Activated T-helper 1 cell treated with anti-CD3 and anti-CD28 coated beads, Interleukin-12 subunit alpha, Interleukin-12 subunit beta, Interleukin-2, Interleukin-4 antibody, amounts not matched to agents 30 ng/mL and 10 ng/mL and 1 ng/mL, durations not matched to agents 14 hours and 24 hours and 36 hours (primary cell): ENCODE results near the gene HIRA. TPM values are rescaled to one million over a fixed set of nuclear protein-coding genes. Genes with fewer than 3 reads are reported as not detected.

ENCODE experiments used
- DNase-seq: peaks from one replicate; pipeline ENCODE4 v3.0.0; 2021; ENCODE audit warnings: low spot score
- H3K27ac Mint-ChIP-seq: one replicate; pipeline ENCODE4 v1.8.0; 2021; ENCODE audit warnings: mild to moderate bottlenecking, mixed read lengths
- H3K27me3 Mint-ChIP-seq: one replicate; pipeline ENCODE4 v1.8.0; 2022; ENCODE audit warnings: mild to moderate bottlenecking, moderate library complexity, mixed read lengths; ENCODE audit not compliant: insufficient read depth
- H3K36me3 Mint-ChIP-seq: one replicate; pipeline ENCODE4 v1.8.0; 2021; ENCODE audit warnings: low read depth, mixed read lengths
- H3K4me1 Mint-ChIP-seq: one replicate; pipeline ENCODE4 v1.8.0; 2021; ENCODE audit warnings: low read depth, mixed read lengths
- H3K4me3 Mint-ChIP-seq: one replicate; pipeline ENCODE4 v1.8.0; 2021; ENCODE audit warnings: mild to moderate bottlenecking, moderate library complexity, mixed read lengths
- H3K9me3 Mint-ChIP-seq: one replicate; pipeline ENCODE4 v1.8.0; 2021; ENCODE audit warnings: mixed read lengths
- intact Hi-C: fragments of 100-400 bp; cut with micrococcal nuclease; formaldehyde crosslinking; loops from one replicate; pipeline ENCODE4 v1.15.1; 2024
- total RNA-seq: library from RNA; stranded (reverse); gene quantifications from 2 replicates; pipeline ENCODE4 v1.2.3, GENCODE V29; 2022

Gene HIRA
- total RNA-seq, 1 donor from 2014 or later = 46.0 TPM

DNA sequence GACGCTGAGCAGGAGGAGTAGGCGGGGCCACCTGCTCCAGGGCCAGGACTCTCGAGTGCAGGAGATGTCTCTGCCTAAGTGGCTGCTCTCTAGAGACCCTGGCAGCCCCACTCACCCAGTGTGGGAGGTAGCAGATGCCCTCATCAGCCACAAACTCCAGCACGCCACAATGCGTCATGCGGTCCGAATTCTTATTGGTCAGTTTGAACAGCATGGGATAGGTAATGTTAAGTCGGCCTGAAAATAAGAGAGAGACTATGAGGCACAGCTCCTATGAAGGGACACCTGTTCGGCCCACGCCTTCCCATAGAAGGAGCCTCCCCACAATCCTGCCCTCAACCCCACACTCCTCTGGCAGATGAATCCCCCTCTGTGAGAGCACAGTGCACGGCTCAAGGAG is 40.0 kb upstream of the HIRA start:
- intact Hi-C loops = no loop called here
- H3K36me3 Mint-ChIP-seq = peaks cover 52% of the 10 kb centered on the region
- H3K27ac Mint-ChIP-seq = no peak overlapping the region
- no peaks in the 10 kb centered on the region for H3K27me3 Mint-ChIP-seq
- H3K9me3 Mint-ChIP-seq = no peaks in the 10 kb centered on the region
- H3K4me1 Mint-ChIP-seq = peaks cover 12% of the 10 kb centered on the region
- no peak for DNase-seq
- no peak overlapping the region for H3K4me3 Mint-ChIP-seq

DNA sequence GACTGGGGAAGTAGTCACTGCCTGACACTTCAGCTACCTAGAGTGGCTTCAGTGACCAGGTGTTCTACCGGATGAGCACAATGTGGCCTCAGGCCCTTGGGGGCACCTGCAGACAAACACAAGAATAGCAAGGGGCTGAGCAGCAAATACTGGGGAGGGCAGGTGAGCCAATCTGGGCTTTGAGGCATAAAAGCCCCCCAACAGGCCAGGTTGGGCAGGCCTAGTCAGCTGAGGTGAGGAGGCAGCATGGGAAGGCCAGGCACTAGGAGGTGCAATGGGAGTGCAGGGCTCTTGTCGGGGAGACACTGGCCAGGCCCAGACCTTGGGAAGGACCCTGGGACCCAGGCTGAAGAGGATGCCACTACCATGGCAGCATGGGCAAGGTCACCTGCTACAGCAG is 38.5 kb upstream of the HIRA start:
- no peaks in the 10 kb centered on the region for H3K9me3 Mint-ChIP-seq
- H3K4me3 Mint-ChIP-seq = no peak overlapping the region
- H3K27ac Mint-ChIP-seq = no peak overlapping the region
- H3K27me3 Mint-ChIP-seq = no peaks in the 10 kb centered on the region
- H3K36me3 Mint-ChIP-seq = peaks cover 52% of the 10 kb centered on the region
- intact Hi-C loops = no loop called here
- H3K4me1 Mint-ChIP-seq = peaks cover 6% of the 10 kb centered on the region
- no peak for DNase-seq

DNA sequence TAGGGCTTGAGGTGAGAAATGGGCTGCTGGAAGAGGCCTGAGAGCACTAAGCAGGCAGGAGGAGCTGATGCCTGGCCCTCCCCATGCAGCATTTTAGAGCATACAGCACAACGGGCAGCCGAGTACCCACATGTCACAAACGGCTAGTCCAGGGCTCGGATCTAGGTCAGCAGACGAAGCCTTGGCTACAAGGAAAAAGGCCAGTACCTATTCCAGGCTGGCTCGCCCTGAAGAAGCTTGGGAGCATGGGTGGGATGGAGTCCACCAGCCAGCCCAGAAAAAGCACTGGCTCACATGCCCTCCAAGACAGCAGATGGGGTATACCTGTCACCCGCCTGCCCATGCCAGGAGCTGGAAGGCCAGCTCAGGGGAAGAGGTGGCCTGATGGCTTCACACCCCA is 37.9 kb upstream of the HIRA start:
- H3K27ac Mint-ChIP-seq = no peak overlapping the region
- H3K4me3 Mint-ChIP-seq = no peak overlapping the region
- intact Hi-C loops = no loop called here
- peaks cover 11% of the 10 kb centered on the region for H3K4me1 Mint-ChIP-seq
- no peak for DNase-seq
- no peaks in the 10 kb centered on the region for H3K27me3 Mint-ChIP-seq
- H3K36me3 Mint-ChIP-seq = peaks cover 57% of the 10 kb centered on the region
- no peaks in the 10 kb centered on the region for H3K9me3 Mint-ChIP-seq

DNA sequence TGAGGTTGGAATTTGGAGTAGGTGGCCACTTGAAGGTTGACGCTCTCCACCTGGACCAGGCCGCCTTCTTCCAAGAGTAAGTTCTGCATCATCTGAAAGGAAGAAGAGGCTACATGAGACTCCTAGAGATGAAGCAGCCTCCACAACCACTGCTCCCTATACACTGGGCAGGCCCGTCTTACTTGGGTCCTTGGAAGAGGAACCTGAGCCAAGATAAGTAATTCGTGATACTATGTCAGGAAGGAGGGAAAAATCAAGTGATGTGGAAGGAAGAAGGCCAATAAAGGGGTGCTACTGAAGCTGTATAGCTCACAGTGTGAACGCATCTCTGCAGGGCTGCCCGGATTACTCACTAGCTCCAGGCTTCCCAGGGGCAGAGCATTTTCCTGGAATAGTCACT is 36.4 kb upstream of the HIRA start:
- Mint-ChIP-seq H3K4me3 (no peak overlapping the region), H3K9me3 (no peaks in the 10 kb centered on the region), H3K27me3 (no peaks in the 10 kb centered on the region), H3K36me3 (peaks cover 58% of the 10 kb centered on the region), H3K4me1 (peaks cover 22% of the 10 kb centered on the region), H3K27ac (no peak overlapping the region)
- DNase-seq = no peak
- intact Hi-C loops = no loop called here

DNA sequence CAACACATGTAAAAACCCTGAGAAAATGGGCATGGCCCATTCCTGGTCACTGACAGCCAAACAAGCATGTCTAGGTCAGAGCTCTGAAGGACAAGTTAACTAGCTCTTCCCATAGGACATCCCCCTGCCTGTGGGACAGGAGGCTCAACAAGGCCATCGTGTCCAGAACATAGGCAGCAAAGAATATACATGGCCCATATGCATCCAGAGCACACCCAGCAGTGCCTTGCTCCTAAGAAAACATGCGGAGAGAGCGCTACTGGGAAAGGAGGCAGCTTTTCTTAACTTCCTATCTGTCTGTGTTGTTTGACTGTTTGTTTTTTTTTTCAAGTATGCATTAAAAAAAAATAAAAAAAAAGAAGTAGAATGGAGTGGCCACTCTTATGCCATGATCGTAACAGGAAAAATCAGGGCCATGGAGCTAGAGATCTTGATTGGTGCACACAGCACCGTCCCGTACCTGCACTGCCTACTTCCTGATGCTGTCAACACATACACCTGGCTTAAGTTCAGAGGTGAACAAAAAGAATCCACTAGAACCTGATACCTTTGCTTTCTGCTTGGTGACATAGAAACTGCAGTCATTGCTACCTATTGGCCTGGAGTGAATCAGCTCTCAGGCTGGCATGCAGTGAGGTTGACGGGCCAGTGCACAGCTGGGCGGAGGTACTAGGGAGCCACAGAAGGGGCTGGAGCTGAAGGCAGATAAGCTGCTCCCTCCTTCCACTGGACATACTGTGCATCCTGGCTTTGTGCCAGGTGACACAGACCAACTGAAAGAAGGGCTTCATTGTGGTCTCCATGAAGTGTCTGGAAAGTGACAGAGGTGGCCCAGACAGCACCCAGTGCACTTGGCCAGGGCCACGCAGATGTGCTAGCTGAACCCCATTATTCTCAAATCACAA is 35.6 kb upstream of the HIRA start:
- no peaks in the 10 kb centered on the region for H3K27me3 Mint-ChIP-seq
- H3K9me3 Mint-ChIP-seq = no peaks in the 10 kb centered on the region
- H3K27ac Mint-ChIP-seq = no peak overlapping the region
- intact Hi-C loops = no loop called here
- DNase-seq = no peak
- H3K4me3 Mint-ChIP-seq = no peak overlapping the region
- H3K4me1 Mint-ChIP-seq = peaks cover 22% of the 10 kb centered on the region
- peaks cover 62% of the 10 kb centered on the region for H3K36me3 Mint-ChIP-seq

DNA sequence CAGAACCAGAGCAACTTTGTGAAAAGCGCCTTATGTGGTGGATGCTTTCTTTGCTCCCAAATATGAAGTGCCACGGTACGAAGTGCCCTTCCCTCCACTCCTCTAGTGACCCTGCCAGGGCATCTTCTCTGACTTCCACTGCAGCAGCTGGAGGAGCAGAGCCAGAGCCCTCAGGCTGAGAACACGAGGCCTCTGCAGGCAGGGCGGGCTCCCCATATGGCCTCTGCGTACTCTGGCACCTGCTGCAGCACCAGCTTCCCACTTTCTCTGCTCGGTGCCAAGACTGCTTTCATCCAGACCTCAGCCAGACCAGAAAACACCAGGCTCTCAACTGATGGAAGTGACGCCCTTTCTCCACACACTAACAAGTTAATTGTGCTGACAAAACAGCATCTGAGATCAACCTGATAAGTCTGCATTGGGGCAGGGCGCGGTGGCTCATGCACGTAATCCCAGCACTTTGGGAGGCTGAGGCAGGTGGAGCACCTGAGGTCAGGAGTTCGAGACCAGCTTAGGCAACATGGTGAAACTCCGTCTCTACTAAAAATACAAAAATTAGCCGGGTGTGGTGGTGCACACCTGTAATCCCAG is 34.7 kb upstream of the HIRA start:
- Mint-ChIP-seq H3K27me3 (no peaks in the 10 kb centered on the region), H3K36me3 (peaks cover 55% of the 10 kb centered on the region), H3K4me3 (no peak overlapping the region), H3K27ac (no peak overlapping the region), H3K4me1 (peaks cover 22% of the 10 kb centered on the region), H3K9me3 (no peaks in the 10 kb centered on the region)
- no peak for DNase-seq
- intact Hi-C loops = no loop called here

DNA sequence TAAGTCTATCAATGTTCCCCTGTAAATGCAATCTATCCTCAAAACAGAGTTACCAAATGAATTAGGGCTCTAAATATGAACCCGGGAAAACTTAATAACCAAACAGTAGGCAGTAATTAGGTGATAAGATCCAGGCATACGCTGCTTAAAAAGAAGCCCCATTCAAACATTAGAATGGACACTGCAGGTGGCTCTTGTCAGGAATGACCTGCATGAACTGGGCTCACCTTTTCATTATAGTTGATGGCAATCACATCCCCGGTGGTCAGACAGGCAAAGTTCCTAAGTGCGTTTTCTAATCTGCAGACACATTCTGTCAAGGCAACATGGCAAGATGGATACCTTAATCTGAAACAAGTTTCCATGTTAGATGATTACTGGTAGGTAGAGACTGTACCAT is 33.4 kb upstream of the HIRA start:
- no peak overlapping the region for H3K27ac Mint-ChIP-seq
- H3K4me3 Mint-ChIP-seq = no peak overlapping the region
- DNase-seq = no peak
- H3K27me3 Mint-ChIP-seq = no peaks in the 10 kb centered on the region
- H3K36me3 Mint-ChIP-seq = peaks cover 52% of the 10 kb centered on the region
- no peaks in the 10 kb centered on the region for H3K9me3 Mint-ChIP-seq
- peaks cover 22% of the 10 kb centered on the region for H3K4me1 Mint-ChIP-seq
- intact Hi-C loops = no loop called here

DNA sequence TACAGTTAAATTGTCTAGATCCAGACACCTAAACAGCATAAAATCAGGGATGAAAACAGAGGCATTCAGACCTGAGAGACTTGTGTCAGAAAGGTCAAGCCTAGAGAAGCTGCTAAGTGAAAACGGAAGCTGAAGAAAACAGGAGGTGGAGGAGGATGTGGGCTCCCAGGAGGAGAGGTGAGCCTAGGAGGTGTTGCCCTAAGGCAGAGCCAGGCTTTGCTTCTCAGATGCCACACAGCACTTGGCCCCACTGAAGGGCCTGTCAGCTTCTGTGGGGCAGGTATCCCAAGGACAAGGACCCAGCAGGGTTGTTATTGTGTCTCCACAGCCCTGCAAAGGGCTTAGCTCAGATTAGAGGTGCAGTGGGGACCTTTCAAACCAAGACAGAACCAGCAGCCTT is 33.0 kb upstream of the HIRA start:
- no peaks in the 10 kb centered on the region for H3K27me3 Mint-ChIP-seq
- H3K36me3 Mint-ChIP-seq = peaks cover 49% of the 10 kb centered on the region
- H3K4me1 Mint-ChIP-seq = peaks cover 22% of the 10 kb centered on the region
- no peak overlapping the region for H3K4me3 Mint-ChIP-seq
- no peak overlapping the region for H3K27ac Mint-ChIP-seq
- H3K9me3 Mint-ChIP-seq = no peaks in the 10 kb centered on the region
- intact Hi-C loops = no loop called here
- DNase-seq = no peak

DNA sequence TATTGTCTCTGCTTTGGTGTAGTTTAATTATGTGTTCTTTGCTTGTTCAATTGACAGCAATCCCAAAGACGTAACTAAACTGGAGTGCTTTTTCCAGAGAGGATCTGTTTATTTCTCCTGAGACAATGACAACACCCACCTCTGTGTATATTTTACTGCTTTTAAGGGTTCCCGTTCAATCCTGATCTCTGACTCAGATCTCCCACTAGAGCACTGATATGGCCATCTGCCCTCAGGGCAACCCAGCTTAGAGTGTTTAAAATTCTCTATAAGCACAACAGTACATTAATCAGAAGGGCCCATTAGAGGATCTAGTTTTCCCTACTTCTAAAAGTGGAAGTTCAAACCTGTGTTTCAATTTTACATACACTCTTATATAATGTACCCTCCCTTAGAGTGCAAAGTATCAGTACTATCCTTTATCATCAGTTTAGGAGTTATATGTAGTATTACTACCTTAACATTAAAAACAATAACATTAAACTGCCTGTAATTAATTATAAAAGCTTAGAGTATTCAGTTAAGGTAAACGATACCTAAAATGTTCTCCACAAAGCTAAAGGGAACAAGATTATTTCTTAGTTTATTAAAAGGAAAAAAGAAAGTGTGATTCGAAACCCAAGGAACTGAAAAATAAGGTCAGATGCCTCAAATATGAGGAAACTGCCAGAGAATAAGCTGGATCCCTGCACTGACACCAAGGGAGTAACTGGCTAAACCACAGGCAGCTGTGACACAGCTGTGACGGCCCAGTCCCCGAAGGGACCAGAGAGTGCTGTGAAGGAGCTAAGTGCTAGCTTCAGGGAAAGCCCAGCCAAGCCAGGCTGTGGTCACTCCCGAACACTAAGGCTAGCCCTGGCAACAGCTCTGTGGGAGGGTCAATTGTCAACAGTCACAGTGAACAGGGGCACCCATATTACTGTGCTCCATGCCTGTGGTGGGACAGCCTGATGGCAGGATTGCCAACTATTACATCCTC is 32.2 kb upstream of the HIRA start:
- Mint-ChIP-seq H3K36me3 (peaks cover 43% of the 10 kb centered on the region), H3K4me3 (no peak overlapping the region), H3K27ac (no peak overlapping the region), H3K27me3 (no peaks in the 10 kb centered on the region), H3K4me1 (peaks cover 22% of the 10 kb centered on the region), H3K9me3 (no peaks in the 10 kb centered on the region)
- intact Hi-C loops = no loop called here
- DNase-seq = no peak

DNA sequence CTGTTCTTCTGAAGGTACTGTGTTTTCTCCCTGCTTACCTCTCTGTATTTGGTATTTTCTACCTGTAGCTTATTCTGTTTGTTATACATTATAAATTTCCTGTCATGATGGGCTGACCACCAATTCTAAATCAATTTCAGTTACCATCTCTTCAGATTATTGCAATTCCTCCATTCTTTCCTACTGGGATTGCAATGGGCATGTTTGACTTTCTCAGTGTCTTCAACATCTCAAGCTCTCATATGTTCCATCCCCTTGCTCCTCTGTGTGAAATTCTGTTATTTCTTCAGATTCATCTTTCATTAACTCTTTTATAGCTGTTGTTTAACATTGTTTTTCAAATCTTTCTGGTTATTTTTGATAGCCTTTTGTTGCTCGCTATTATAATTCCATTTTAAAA is 31.5 kb upstream of the HIRA start:
- peaks cover 22% of the 10 kb centered on the region for H3K4me1 Mint-ChIP-seq
- no peak overlapping the region for H3K27ac Mint-ChIP-seq
- H3K27me3 Mint-ChIP-seq = no peaks in the 10 kb centered on the region
- intact Hi-C loops = no loop called here
- no peaks in the 10 kb centered on the region for H3K9me3 Mint-ChIP-seq
- H3K36me3 Mint-ChIP-seq = peaks cover 35% of the 10 kb centered on the region
- H3K4me3 Mint-ChIP-seq = no peak overlapping the region
- no peak for DNase-seq

DNA sequence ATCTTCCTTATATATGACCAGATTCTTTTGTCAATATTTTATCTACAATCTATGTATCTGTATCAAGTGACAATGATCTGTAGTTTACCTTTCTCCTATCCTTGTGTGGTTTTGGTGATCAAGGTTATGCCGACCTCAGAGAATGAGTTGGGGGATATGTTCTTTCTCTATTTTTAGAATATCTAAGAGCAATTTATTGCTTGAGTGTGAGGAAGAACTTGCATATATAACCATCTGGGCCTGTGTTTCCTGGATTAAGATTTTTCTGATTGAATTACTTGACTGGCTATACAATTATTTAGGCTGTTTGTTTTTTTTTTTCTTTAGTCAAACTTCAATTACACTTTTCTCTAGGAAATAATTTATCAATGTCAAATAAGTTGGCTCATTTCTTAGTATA is 30.0 kb upstream of the HIRA start:
- intact Hi-C loops = no loop called here
- peaks cover 22% of the 10 kb centered on the region for H3K4me1 Mint-ChIP-seq
- no peak overlapping the region for H3K27ac Mint-ChIP-seq
- no peak for DNase-seq
- no peak overlapping the region for H3K4me3 Mint-ChIP-seq
- no peaks in the 10 kb centered on the region for H3K27me3 Mint-ChIP-seq
- no peaks in the 10 kb centered on the region for H3K9me3 Mint-ChIP-seq
- peaks cover 36% of the 10 kb centered on the region for H3K36me3 Mint-ChIP-seq

DNA sequence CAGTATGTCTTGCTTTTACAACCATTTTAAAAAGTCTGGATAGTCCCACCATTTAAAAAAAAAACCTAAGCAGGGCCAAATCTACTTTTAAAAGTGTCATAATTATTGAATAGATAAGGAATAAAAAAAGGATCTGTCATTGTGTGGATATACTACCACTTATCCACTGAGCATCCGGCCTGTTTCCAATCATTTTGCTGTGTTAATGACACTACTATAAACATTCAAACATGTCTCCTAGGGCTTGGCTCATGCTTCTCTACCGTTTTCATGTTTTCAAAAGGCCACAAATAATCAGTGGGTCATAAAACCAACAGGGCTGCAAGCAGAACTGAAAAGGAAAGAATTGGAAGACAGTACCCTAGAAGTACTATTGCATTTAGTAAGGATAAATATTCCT is 28.5 kb upstream of the HIRA start:
- H3K4me1 Mint-ChIP-seq = peaks cover 17% of the 10 kb centered on the region
- H3K27me3 Mint-ChIP-seq = no peaks in the 10 kb centered on the region
- H3K36me3 Mint-ChIP-seq = peaks cover 43% of the 10 kb centered on the region
- no peaks in the 10 kb centered on the region for H3K9me3 Mint-ChIP-seq
- DNase-seq = no peak
- H3K27ac Mint-ChIP-seq = no peak overlapping the region
- intact Hi-C loops = no loop called here
- no peak overlapping the region for H3K4me3 Mint-ChIP-seq
